Endothelial cell of umbilical vein (primary cell): Measurements from ENCODE around the gene MSL1. TPM values are rescaled to one million over a fixed set of nuclear protein-coding genes. Genes with fewer than 3 reads are reported as not detected.

ENCODE experiments used
- BruUV-seq: library from RNA; stranded (reverse); fragments of 400-500 nt; replicated peaks from 2 replicates; lab custom pipeline; 2021; lab: Mats Ljungman, UMichigan
- CTCF ChIA-PET: fragments of 300-600, 350-600 bp; sonication (Branson Sonifier 250); formaldehyde crosslinking; loops from one replicate; lab custom pipeline; 2021; ENCODE audit warnings: antibody characterized with exemption, inconsistent platforms; lab: Charles Lee
- POLR2A ChIA-PET: fragments of 300-600, 350-600 bp; sonication (Branson Sonifier 250); formaldehyde crosslinking; loops from one replicate; lab custom pipeline; 2021; ENCODE audit warnings: antibody characterized with exemption, inconsistent platforms; lab: Charles Lee
- DNase-seq: peaks from one replicate; pipeline ENCODE4 v3.0.0-alpha.2; 2011; ENCODE audit warnings: low read depth, low spot score
- FAIRE-seq: peaks from 2 replicates; lab custom pipeline; 2011; peaks lifted over from hg19 to GRCh38; lab: Jason Lieb, UNC
- H2AFZ ChIP-seq: 2 replicates; pipeline ENCODE4 v1.6.0; 2012; ENCODE audit warnings: low read depth, low read length, control low read depth, inconsistent platforms
- H3K27ac ChIP-seq: 2 replicates; pipeline ENCODE4 v1.5.1; 2011; ENCODE audit warnings: low read depth, mild to moderate bottlenecking, control low read depth, low read length, moderate library complexity; ENCODE audit not compliant: insufficient read depth
- H3K27me3 ChIP-seq, 2 experiments: 2 replicates each; pipeline versions ENCODE4 v1.6.0 to v1.6.1; 2011; ENCODE audit warnings: low read length in 2 of 2, mixed read lengths in 1 of 2; ENCODE audit not compliant: control insufficient read depth in 2 of 2, insufficient read depth in 2 of 2
- H3K36me3 ChIP-seq, 2 experiments: 2 replicates in 1 of 2; 3 replicates in 1 of 2; pipeline ENCODE4 v1.5.1; 2011; ENCODE audit warnings: low read length in 2 of 2, mild to moderate bottlenecking in 1 of 2, moderate library complexity in 1 of 2; ENCODE audit not compliant: control insufficient read depth in 2 of 2, insufficient read depth in 2 of 2; ENCODE audit errors: extremely low read depth in 1 of 2
- H3K4me1 ChIP-seq: 3 replicates; pipeline ENCODE4 v1.5.1; 2011; ENCODE audit warnings: mild to moderate bottlenecking, low read length; ENCODE audit not compliant: control insufficient read depth, insufficient read depth; ENCODE audit errors: extremely low read depth
- H3K4me2 ChIP-seq: 2 replicates; pipeline ENCODE4 v1.6.1; 2011; ENCODE audit warnings: low read length, control low read depth, mixed read lengths; ENCODE audit not compliant: insufficient read depth
- H3K4me3 ChIP-seq, 3 experiments: fragments of 200-600 bp in 1 of 3; sonication (generic), shearing (Covaris generic) in 1 of 3; replicated peaks in 1 of 3; 2 replicates each; pipeline ENCODE4 v1.5.1; 2011 to 2016; ENCODE audit warnings: control low read depth in 3 of 3, low read length in 3 of 3, mild to moderate bottlenecking in 2 of 3, inconsistent platforms in 1 of 3, low read depth in 1 of 3, moderate library complexity in 1 of 3; ENCODE audit not compliant: insufficient read depth in 1 of 3
- H3K79me2 ChIP-seq: 2 replicates; pipeline ENCODE4 v1.6.0; 2012; ENCODE audit warnings: low read length, inconsistent platforms; ENCODE audit not compliant: control insufficient read depth, insufficient read depth
- H3K9ac ChIP-seq: replicated peaks from 2 replicates; pipeline ENCODE3; 2011; ENCODE audit warnings: low read length, control low read depth; ENCODE audit not compliant: insufficient read depth; ENCODE audit errors: extremely low read depth
- H3K9me1 ChIP-seq: replicated peaks from 3 replicates; pipeline ENCODE4 v1.6.0; 2011; ENCODE audit warnings: mild to moderate bottlenecking, low read length; ENCODE audit not compliant: control insufficient read depth, insufficient read depth; ENCODE audit errors: extremely low read depth
- H3K9me3 ChIP-seq: replicated peaks from 2 replicates; pipeline ENCODE4 v1.5.1; 2012; ENCODE audit warnings: low read length, inconsistent platforms; ENCODE audit not compliant: control insufficient read depth, insufficient read depth
- H4K20me1 ChIP-seq: replicated peaks from 2 replicates; pipeline ENCODE3; 2011; ENCODE audit warnings: mild to moderate bottlenecking, low read length; ENCODE audit not compliant: control insufficient read depth, insufficient read depth; ENCODE audit errors: extremely low read depth
- EZH2 ChIP-seq: IDR thresholded peaks from 2 replicates; pipeline ENCODE4 v1.6.1; 2012; ENCODE audit warnings: borderline replicate concordance, low read depth, mild to moderate bottlenecking, moderate library complexity, low read length, inconsistent platforms; ENCODE audit not compliant: severe bottlenecking
- FOS ChIP-seq: IDR thresholded peaks from 2 replicates; pipeline ENCODE4 v1.6.1; 2011; ENCODE audit warnings: mild to moderate bottlenecking, low read length, moderate library complexity, borderline replicate concordance; ENCODE audit not compliant: insufficient read depth
- GATA2 ChIP-seq: IDR thresholded peaks from 2 replicates; pipeline ENCODE4 v1.7.0; 2011; ENCODE audit warnings: low read depth, mild to moderate bottlenecking, moderate library complexity, mixed read lengths, low read length; ENCODE audit not compliant: insufficient read length, insufficient read depth
- JUN ChIP-seq: IDR thresholded peaks from 2 replicates; pipeline ENCODE4 v1.6.1; 2011; ENCODE audit warnings: borderline replicate concordance, low read depth; ENCODE audit not compliant: insufficient read length, insufficient read depth
- MYC ChIP-seq: IDR thresholded peaks from one replicate; pipeline ENCODE4 v1.6.1; 2011; ENCODE audit warnings: mild to moderate bottlenecking, low read depth, low read length
- POLR2A ChIP-seq: IDR thresholded peaks from 2 replicates; pipeline ENCODE4 v1.6.1; 2012; ENCODE audit warnings: low read depth, mild to moderate bottlenecking, control low read depth, low read length
- POLR2AphosphoS5 ChIP-seq: IDR thresholded peaks from 2 replicates; pipeline ENCODE4 v1.6.1; 2012; ENCODE audit warnings: low read depth, mild to moderate bottlenecking, control low read depth, low read length, moderate library complexity; ENCODE audit not compliant: insufficient read depth
- dilution Hi-C: fragments of 300-500 bp; cut with MboI; formaldehyde crosslinking; loops from one replicate; pipeline ENCODE4 v1.15.0; 2019; ENCODE audit warnings: low sequenced_read_pairs; ENCODE audit not compliant: extremely low pct_ligation_motif_present
- intact Hi-C: fragments of 100-400 bp; cut with micrococcal nuclease; formaldehyde crosslinking; loops from one replicate; pipeline ENCODE4 v1.10.0; 2022
- polyA plus RNA-seq, 4 experiments: library from polyadenylated mRNA; depleted of rRNA in 3 of 4; stranded (reverse) in 3 of 4; unstranded in 1 of 4; fragments of >200 nt; gene quantifications; 2 replicates each; pipeline versions ENCODE4 v1.2.1 to v1.2.3, GENCODE V29; 2011 to 2012; ENCODE audit warnings: missing spikeins in 1 of 4
- total RNA-seq: library from RNA; stranded (reverse); gene quantifications from 2 replicates; pipeline ENCODE4 v1.2.3, GENCODE V29; 2021
- TF ChIP-seq, protein P1 (sequence below), 2 donors: IDR thresholded peaks; 1 replicate in 1 of 2; 2 replicates in 1 of 2; pipeline ENCODE4 v1.5.1; 2011; ENCODE audit warnings: low read length in 2 of 2, mild to moderate bottlenecking in 2 of 2, moderate library complexity in 2 of 2, control low read depth in 1 of 2, inconsistent platforms in 1 of 2, low read depth in 1 of 2; ENCODE audit not compliant: insufficient read depth in 1 of 2; ENCODE audit errors: extremely low read depth in 1 of 2
- TF ChIP-seq, protein P2 (sequence below): IDR thresholded peaks from 2 replicates; pipeline ENCODE4 v1.6.1; 2011; ENCODE audit not compliant: insufficient read depth, insufficient read length

MSL1 gene
- total and polyA plus RNA-seq, 2 donors (not counting 3 experiments of a cell fraction or from before 2014, with no cell fraction given): 30.9 to 95.0 TPM

DNA sequence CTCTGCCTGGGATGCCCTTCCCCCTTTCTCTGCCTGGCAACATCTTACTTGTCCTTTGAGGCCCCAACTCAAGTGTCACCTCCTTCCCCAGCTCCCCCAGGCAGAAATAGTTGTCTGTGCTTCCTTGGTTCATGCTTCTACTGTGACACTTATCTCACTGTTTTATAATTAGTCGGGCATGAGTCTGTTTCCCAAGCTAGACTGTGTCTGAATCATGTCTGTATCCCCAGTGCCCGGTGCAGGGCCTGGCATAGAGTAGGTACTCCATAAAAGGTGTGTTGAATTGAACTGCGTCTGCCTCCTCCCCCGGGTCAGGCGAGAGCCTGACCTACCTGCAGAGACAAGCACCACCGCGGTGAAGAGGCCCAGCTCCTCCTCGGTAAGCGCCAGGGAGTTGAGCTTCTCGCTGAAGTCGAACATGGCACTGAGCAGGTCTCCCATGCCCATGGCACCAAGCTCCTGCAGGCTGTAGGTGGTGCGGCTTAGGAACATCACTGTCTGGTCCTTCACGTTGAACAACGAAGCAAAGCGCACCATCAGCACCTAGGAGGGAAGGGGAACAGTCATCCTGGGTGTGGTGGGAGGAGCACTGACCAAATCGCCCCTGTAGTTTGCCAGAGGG, 28.1 kb upstream of the MSL1 start:
- Histone ChIP-seq H3K9me1 (no peaks in the 10 kb centered on the region), H3K4me3 (no peak overlapping the region), H3K27ac (no peak overlapping the region), H2AFZ (no peak overlapping the region), H4K20me1 (no peaks in the 10 kb centered on the region), H3K9ac (no peak overlapping the region), H3K36me3 (peaks cover 0 to 34% of the 10 kb centered on the region in 2 experiments), H3K9me3 (no peaks in the 10 kb centered on the region), H3K4me2 (no peak overlapping the region), H3K27me3 (no peaks in the 10 kb centered on the region), H3K79me2 (no peaks in the 10 kb centered on the region), H3K4me1 (peaks cover 12% of the 10 kb centered on the region)
- DNase-seq: no peak
- no peak for FAIRE-seq
- intact Hi-C loops (no loop called here), dilution Hi-C loops (no loop called here)
- ChIA-PET CTCF (interaction anchor here (1.0 to 2.1 kb wide), 4 partner anchors 9 to 19 kb away, joined by 3 to 10 read pairs (median 7); no protein-coding TSS in a partner anchor), POLR2A (interaction anchor here (1.4 kb wide), 1 partner anchor 19 kb away, joined by 4 read pairs; no protein-coding TSS in a partner anchor)
- TF ChIP-seq POLR2A: no peak
- no peak for TF ChIP-seq MYC
- TF ChIP-seq, protein P1, sequence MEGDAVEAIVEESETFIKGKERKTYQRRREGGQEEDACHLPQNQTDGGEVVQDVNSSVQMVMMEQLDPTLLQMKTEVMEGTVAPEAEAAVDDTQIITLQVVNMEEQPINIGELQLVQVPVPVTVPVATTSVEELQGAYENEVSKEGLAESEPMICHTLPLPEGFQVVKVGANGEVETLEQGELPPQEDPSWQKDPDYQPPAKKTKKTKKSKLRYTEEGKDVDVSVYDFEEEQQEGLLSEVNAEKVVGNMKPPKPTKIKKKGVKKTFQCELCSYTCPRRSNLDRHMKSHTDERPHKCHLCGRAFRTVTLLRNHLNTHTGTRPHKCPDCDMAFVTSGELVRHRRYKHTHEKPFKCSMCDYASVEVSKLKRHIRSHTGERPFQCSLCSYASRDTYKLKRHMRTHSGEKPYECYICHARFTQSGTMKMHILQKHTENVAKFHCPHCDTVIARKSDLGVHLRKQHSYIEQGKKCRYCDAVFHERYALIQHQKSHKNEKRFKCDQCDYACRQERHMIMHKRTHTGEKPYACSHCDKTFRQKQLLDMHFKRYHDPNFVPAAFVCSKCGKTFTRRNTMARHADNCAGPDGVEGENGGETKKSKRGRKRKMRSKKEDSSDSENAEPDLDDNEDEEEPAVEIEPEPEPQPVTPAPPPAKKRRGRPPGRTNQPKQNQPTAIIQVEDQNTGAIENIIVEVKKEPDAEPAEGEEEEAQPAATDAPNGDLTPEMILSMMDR (IDR thresholded peaks at IDR 0.05; ENCODE audit: extremely low read depth in 1 of 2, insufficient read depth in 1 of 2, low read depth in 1 of 2, low read length in 2 of 2): no peak
- TF ChIP-seq, protein P2, sequence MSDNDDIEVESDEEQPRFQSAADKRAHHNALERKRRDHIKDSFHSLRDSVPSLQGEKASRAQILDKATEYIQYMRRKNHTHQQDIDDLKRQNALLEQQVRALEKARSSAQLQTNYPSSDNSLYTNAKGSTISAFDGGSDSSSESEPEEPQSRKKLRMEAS: no peak
- no peak for TF ChIP-seq JUN
- no peak for TF ChIP-seq FOS
- TF ChIP-seq GATA2: no peak
- TF ChIP-seq EZH2: no peak
- no peak for TF ChIP-seq POLR2AphosphoS5
- BruUV-seq: no TSS peak
